Ureter (tissue), 1 donor: ENCODE measurements around the gene ALOX15. TPM values are rescaled to one million over a fixed set of nuclear protein-coding genes. Genes with fewer than 3 reads are reported as not detected.
"Not testable (repeated sequence)": the region's sequence is repeated elsewhere in the genome, so short reads cannot be mapped to it uniquely, and the experiment has no call there.

ENCODE experiments used
- DNase-seq: peaks from one replicate; pipeline ENCODE4 v3.0.0-alpha.2; 2020; ENCODE audit warnings: low spot score
- total RNA-seq: library from RNA; stranded (reverse); gene quantifications from one replicate; pipeline ENCODE4 v1.2.4, GENCODE V29; 2023
- donor health status: DM: yes; HTN: yes; CAD: no.

The ALOX15 gene
- total RNA-seq, 1 donor from 2014 or later: 1.2 TPM

DNA sequence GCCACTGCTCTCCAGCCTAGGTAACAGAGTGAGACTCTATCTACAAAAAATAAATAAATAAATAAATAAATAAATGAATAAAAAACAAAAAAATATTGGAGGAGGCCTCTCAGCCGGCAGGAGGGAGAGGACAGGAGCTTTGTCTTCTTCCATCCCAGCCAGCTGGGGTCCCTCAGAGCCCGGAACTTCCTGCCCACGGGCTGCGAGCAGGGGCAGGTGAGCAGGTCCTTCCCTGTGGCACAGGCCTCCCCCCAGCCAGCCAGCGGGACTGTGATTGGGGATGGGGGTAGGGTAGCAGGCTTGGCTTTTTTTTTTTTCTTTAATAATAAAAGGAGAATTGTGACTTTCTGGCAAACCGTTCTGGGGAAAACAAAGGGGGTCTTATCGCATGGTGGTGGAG, 47.1 kb downstream of the ALOX15 start:
- DNase-seq: no peak

DNA sequence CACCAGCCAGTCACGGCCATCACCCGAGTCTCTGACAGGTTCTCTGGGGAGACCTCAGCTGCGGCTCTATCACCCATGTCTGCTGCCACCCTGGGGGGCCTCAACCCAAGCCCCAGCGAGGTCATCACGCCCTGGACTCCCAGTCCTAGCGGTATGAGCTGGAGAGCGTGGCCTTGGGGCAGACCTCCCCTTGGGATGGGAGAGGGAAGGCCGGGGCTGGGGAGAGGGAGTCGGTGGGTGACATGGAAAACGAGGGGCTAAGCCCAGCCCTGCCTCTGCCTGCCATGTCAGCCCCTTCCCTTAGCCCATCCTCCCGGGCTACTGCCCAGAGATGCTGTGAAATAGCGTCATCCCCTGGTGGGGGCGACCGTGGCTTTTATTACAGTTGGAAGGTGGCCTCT, 48.5 kb downstream of the ALOX15 start:
- no peak for DNase-seq

DNA sequence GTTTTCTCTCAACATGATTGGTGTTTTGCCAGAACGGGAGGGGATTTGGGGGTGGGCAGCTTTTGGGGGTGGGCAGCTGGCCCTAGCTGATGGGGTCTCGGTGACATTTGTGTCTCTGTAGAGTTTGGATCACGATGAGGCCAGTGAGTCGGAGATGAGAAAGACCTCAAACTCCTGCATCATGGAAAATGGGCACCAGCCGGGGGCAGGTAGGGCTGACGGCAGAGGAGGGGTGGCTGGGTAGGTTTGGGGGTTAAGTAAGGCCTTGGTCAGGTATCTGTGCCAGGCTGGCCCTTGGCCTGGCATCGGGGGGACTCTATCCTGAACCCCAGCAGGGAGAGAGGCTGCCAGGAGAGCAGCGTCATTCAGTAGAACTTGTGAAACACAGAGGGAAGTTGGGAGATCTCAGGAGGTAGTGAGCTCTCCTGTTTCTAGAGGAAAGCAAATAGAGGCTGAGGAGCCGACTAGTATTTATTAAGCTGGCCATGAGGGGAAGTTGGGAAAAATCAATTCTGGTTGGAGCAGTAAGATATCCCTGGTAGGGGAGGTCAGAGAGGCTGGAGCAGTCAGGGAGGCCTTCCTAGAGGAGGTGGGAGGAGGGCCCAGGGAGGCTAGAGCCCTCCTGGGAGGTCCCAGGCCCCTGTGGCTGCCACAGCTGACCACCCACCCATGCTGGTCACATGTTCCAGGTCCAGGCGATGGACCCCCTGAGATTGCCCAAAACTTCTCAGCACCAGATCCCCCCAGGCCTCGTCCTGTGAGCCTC, 49.1 kb downstream of the ALOX15 start:
- no peak for DNase-seq

DNA sequence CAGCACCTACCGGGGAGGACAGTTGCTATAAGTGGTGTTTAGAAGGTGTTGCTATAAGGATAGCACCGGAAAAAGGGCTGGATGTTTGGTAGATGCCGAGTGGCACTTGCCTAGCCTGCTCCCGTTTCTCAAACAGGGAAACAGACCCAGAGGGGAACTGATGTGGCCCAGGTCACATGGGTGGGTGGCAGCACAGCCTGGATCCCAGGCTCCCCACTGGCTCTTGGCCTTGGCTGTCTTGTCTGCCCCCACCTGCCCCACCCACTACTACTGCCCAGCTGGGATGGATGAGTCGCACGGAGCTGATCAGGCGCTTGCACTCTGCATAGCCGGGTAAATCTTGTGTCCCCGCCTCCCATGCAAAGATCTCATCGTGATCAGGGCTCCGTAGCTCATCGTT, 49.9 kb downstream of the ALOX15 start:
- DNase-seq: no peak

DNA sequence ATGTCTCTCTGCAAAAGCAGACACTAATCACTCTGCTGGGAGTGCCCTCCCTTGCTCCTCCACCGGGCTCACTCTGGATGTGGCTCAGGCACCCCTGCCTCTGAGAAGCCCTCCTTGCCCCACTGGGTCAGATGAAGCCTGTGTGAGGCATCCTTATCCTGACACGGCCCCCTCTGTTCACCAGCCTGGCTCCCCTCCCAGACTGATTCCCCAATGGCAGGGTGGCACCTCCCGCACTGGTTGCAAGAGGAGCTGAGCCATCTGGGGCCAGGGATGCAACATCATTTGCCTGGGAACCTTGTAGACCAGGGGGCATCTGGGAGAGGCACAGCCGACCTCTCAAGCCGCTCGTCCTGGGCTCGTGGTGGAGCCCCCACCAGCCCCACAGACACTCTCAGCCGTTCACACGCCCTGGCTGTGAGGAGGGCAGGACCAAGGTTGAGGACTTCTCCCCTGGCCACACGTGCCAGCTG, 50.5 kb downstream of the ALOX15 start:
- DNase-seq: no peak

DNA sequence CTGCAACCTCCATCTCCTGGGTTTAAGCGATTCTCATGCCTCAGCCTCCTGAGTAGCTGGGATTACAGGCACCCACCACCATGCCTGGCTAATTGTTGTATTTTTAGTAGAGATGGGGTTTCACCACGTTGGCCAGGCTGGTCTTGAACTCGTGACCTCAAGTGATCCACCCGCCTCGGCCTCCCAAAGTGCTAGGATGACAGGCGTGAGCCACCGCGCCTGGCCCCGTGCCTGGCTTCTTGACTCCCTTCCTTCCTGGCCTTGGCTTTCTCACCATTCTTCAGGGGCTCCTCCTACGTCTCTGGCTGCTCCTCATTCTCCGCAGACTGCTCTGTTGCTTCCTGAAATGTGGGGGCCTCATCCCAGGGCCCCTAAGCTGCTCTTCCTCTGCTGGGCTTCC, 51.4 kb downstream of the ALOX15 start:
- not testable (repeated sequence) for DNase-seq

DNA sequence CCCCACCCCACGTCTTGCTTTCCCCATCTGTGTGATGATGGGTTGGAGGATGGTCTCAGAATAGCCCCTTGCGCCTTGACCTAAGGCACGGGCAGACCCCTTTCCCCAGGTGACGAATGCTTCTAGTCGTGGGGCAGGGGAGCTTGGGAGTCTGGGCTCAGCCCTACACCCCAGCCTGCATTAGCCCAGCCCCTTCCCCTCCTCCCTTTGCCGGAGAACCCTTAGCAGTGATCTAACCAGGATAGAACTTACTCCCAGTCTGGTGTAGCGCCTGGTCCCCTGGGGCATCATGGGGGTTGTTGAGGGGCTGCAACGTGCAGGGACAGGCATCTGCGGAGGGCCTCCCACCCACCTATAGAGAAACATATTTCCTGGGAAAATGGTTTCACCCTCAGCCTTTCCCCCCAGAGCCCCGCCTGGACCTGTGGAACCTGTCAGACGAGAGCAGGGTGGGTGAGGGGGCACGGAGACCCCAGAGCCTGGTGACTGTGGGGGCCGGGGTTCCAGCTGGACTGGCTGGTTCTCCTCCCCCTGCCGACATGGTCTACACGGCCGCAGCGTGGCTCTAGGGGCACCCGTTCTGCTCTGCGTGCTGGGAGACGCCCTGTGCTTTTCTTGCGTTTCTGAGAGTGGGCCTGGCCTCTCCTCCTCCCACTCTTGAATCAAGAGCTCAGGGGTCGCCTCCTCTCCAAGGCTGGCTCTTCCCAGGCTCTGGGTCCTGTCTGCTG, 52.4 kb downstream of the ALOX15 start:
- DNase-seq: no peak

DNA sequence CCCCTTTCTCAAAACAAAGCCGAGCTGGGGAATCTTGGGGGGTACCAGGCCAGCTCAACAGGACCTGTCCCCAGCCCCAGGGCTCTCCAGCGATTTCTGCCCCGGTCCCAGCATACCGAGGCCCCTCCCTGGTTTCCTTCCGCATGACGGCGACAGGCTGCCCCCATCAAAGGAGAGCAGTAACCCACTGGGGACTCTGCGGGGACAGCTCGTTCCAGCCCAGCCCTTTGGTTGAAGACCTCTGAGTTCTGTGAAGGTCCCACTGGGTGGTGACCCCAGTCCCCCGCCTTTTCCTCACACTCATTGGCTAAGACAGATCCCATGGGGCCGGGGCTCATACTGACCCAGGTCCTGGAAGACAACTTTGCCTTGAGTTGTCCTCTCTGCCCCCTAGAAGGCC, 53.1 kb downstream of the ALOX15 start:
- DNase-seq: no peak

DNA sequence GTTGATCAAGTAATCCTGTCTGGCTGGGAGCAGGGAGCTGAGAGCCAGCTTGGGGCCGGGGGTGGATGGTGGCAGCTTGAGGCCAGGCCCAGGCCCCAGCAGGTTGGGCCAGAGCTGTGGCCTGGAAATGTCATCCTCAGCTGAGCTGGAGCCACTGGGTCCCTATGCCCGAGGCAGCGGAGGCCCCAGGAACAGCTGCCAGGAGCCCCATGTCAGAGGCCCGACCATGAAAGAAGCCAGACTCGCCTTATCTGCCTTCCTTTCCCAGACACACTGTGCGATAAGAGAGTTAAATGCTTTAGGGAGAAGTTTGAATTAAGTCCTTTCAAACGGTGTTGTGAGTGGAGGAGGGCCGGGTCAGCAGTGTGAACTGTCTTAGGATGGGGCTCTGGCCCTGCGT, 53.7 kb downstream of the ALOX15 start:
- no peak for DNase-seq

DNA sequence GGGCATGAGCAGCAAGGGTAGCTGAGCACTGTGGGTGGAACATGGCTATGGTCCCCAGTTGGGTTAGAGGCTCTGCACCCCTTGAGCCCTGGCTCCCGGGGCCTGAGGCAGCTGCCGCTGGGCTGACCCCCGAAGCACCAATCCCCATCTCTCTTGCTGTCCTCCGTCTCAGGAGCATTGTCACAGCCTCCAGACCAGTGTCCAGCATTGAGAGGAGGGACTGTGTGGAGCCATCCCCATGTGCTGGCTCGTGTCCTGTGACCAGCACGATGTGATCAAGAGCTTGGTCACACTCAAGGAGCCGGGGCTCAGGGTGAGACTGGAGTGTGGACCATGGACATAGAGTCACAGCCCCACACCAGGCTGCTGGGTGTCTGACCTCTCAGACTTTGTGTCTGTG, 54.3 kb downstream of the ALOX15 start:
- DNase-seq: no peak

DNA sequence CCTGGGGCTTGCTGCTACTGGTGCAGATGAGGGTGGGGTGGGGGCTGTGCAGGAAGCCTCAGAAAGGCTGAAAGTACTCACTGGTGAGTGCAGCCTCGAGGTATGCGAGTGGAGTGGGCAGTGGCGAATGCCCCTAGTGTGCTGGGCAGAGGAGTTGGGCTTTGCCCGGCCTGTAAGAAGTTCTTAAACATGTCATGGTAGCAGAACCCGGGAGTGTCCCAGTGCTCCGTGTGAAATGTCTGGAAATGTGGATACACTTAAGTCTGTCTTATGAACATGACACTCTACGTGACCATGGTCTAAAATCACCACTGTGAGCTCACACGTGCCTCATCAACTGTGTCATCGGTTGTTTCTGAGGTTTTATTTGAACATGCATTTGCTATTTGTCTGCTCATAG, 55.4 kb downstream of the ALOX15 start:
- no peak for DNase-seq

DNA sequence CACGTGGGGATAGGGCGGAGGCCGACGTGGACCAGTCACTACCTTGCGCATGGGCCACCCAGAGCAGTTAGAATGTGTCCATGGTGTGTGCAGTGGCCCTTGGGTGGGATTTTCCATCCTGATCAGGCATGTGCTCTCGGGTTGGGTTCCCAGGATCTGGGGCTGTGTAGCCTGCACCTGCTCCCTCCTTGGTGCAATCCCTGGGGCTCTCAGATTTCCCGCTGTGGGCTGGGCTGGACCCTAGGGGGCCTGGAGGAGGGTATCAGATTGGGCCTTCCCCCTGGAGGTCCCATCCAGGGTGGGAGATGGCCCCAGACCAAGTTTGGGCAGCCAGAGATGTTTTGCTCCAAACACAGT, 55.9 kb downstream of the ALOX15 start:
- no peak for DNase-seq

DNA sequence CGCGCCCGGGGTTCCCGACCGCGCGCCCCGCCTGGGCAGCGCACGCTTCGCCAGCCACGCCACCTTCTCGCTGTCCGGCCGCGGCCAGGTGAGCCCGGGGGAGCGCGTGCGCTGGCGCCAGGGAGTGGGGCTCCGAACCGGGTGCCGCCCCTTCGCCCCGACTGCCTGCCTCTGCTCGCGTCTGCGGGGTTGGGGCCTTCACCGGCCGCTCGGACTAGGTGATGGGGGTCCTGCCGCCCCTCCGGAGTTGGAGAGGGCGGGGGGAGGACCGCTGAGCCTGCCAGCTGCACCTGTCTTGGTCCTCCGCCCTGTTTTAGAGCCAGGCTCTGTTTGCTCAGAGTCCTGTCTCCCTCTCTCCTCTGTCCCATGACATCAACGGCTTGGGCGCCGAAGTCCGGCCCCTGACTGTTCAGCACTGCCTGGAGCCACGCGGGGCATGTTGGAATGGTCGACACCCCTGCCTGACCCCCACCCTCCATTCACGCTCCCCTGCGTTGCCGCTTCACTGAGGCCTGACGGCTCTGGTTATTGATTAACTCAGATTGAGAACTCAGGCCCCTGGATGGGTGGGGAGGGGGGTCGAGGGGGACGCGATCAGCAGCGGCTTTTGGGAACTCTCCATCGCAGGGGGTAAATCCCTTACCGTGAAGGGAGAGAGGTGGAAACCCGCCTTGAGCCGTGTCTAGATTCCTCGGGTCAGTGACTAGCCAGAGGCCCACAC, 56.4 kb downstream of the ALOX15 start:
- no peak for DNase-seq

DNA sequence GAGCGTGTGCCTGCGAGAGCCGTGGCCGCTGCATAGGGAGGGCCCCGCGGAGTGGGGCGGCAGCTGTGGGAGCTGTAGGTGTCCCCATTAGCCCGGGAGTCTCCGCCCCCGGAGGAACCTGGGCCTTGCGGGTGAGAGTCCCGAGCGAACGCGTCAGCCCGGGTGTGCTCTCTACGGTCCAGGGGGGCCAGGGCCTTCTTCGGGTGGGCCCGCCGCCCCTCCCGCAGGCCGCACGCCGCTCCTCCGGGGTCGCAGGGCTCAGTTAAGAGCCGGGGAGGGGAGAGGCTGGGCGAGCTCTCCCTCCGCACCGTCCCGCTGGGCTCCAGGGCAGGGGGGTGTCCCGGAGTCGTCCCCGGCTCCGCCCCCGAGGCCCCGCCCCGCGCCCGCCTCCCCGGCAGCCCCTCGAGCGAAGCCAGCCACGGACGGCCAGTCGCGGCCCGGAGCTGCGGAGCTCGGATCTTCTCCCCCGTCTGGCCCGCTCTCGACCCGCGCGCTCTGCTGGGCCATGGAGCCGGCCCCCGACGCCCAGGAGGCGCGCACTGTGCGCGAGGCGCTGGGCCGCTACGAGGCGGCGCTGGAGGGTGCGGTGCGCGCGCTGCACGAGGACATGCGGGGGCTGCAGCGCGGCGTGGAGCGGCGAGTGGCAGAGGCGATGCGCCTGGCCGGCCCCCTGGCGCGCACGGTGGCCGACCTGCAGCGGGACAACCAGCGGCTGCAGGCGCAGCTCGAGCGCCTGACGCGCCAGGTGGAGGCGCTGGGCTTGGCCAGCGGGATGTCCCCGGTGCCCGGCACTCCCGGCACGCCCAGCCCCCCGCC, 57.2 kb downstream of the ALOX15 start, which contains the start of gene SMTNL2:
TSS of gene SMTNL2 (plus strand) at position 429 of the 816 bp plus-strand sequence. CDS start at position 506, 77 bp downstream.
- no peak for DNase-seq

DNA sequence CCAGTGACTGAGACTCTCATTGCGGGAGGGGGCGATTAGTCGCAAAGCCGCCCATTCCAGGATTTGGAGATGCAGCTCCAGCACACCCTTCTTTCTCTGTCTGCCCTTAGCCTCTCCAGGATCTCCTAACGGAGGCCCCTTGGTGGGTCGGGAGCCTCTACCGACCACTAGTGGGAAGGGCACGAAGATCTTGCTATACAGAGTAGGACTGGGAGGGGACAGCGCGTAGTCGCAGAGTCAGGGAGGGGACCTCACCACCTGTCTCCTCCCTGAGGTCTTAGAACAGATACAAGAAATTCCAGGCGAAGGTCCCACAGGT, 57.7 kb downstream of the ALOX15 start:
- DNase-seq: no peak

DNA sequence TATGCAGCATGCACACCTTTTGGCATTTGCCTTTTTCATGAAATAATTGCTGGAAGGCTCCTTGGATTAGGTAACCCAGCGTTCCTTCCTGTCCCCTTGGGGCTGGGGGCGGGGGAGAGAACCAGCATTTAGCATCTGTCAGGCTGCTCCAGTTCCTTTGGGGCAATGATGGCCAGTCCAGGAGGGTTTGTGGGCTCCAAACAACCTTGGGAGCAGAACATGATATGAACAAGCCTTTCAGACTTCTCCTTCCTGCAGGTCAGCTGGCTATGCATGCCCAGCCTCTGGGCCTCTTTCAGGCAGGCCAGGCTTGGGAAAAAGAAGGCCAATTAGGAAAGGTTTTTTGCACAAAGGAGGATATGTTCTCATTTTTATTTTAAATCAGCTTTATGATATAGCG, 58.3 kb downstream of the ALOX15 start:
- DNase-seq: no peak

DNA sequence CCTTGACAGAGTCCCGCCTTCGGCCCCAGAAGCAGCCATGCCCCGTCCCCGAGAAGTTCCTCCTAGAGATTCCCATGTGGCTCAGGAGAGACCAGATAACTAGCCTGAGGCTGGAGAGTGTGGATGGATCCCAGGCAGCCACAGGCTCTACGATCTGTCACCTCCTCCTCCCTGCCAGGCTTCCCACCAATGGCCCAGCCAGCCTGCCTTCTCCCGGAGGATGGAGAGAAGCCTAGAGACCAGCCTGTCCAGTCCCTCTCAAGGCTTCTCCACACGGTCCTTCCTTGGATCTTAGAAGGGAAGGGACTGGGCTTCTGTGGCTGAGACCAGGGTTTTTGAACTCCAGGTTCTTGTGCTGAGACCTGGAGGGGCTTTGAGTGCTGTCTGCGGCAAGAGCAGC, 58.8 kb downstream of the ALOX15 start:
- DNase-seq: no peak

DNA sequence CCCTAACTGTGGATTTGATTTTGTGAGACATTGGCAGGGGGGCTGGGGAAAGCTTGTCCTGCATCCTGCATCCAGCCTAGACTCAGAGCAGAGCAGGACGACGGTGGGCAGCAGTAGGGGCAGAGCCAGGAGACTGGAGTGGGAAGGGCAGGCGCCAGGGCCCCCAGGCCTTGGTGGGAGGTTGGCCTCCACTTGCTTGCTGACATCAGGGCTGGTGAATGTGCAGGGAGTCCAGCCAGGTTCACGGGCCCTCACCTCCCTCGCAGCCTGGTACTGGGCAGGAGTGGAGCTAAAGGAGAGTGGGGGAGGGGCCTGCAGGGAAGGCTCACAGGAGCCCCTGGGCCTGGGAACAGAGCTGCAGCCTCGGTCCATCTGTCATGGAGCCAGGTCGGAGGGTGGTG, 59.4 kb downstream of the ALOX15 start:
- no peak for DNase-seq
